ENCODE measurements around the gene CACNG3.
A peak's percentile ranks its signal among the peaks of the same experiment; 100 is the strongest.
"Not testable (repeated sequence)": the region's sequence is repeated elsewhere in the genome, so short reads cannot be mapped to it uniquely, and the experiment has no call there.

The CACNG3 gene

GRCh38 chr16:24255456-24256371, at the start of gene CACNG3:
CACNG3 (plus strand) TSS chr16:24256335; CDS start chr16:24256755, 420 bp downstream.
- DNase-seq, result peak; percentile 53

- no peak for DNase-seq
These were observed 49.2 kb upstream of the CACNG3 start for GRCh38 chr16:24206926-24207325.

GRCh38 chr16:24208710-24209109, 47.4 kb upstream of the CACNG3 start:
- DNase-seq, result no peak

DNA sequence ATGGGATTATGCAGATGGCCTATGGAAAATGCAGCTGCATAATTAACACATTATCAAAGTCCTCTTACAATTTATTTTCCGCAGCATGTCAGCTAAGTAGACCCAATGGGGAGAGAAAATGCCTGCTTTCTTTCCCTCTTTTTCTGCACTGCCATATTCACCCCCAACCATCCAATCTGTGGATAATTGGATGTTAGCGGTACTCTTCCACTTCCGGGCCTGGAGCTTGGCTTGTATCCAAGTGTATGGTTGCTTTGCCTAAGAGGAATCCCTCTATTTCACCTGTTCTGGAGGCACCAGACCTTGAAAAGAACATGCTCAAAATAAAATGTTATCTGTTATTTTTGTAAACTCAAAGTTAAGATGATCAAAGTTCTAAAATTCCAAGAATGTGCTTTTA, 41.1 kb upstream of the CACNG3 start:
- DNase-seq, result no peak

DNA sequence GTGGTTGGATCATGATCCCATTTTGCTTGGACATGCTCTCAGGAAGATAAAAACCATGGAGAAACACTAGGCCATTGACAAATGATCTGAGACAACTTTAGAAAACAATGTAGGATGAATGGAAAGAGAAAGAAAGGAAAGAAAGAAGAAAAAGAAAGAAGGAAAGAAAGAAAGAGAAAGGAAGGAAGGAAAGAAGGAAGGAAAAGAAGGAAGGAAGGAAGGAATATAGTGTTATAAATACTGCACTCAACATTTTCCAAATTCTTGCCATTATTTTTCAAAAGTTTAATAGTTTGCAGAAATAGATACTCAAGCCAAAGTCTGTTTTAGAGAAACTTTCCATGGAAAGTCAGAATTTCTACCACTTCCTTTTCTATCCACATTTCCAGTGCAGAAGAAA, 39.2 kb upstream of the CACNG3 start:
- no peak for DNase-seq

DNA sequence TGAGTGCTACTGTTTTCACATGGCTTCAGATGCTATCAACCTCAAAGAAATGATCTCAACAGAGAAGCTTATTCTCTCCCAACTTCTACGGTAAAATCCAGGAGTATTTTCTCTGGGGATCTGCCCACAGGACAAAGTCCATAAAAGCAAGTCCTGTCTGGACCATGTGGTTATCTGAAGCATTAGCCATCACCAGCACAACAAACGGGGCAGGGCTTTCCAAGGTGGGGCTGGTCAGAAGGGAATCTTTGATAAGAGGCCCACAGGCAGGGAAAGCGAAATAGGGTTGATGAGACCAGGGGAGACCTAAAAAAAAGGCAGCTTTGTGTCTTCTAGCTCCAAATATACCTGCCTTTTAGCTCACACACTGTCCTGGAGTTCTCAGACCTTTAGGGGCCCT, 38.7 kb upstream of the CACNG3 start:
- no peak for DNase-seq

- no peak for DNase-seq
These were observed 37.8 kb upstream of the CACNG3 start for GRCh38 chr16:24218299-24218698.

DNA sequence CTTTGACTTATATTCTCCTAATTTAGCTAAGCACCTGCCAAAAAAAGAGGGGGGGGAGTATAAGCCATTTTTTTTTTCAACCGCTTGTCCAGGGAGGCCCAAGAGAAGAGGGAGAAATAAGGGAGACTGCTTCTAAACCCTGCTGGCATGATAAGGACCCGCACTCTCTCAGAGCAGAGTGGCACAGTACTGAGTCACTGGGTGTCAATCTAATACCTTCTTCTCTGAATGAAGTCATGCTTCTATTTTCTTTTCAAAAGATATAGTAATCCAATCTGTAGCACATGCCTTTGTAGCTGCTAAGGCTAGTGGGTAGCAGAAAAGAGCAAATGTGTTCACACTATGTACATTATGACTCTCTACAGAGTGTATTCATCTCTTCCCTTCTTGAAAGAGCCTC, 34.9 kb upstream of the CACNG3 start:
- no peak for DNase-seq

- no peak for DNase-seq
These were observed 27.6 kb upstream of the CACNG3 start for GRCh38 chr16:24228514-24228913.

DNA sequence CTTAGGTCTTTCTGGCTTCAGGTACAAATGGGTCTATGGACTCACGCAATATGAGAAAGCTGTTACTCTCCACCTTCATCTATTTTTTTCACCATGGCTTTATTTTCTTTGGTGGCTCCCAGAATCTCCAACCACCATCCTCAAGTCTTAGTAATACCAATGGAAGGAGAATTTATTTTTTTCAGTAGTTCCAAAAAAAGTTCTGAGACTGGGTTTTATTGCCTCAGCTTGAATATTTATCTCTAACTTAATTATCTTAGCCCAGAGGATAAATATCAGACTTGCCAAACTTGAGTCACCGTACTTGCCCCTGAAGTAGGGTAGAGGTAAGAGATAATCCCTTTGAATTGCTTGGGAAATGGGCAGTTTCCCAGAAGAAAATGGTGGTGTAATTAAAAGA, 23.2 kb upstream of the CACNG3 start:
- DNase-seq, result no peak

- no peak for DNase-seq
These were observed 21.4 kb upstream of the CACNG3 start for GRCh38 chr16:24234737-24235136.

GRCh38 chr16:24235806-24236205, 20.3 kb upstream of the CACNG3 start:
- no peak for DNase-seq

DNA sequence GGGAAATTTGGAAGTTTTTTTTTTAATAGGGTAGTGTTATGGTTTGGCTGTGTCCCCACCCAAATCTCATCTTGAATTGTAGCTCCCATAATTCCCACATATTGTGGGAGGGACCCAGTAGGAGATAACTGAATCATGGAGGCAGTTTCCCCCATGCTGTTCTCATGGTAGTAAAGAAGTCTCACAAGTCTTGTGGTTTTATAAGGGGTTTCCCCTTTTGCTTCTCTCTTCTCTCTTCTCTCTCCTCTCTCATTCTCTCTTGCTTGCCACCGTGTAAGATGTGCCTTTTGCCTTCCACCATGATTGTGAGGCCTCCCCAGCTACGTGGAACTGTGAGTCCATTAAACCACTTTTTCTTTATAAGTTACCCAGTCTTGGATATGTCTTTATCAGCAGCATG, 17.3 kb upstream of the CACNG3 start:
- DNase-seq, result not testable (repeated sequence)

GRCh38 chr16:24246911-24247607, 9.1 kb upstream of the CACNG3 start:
- DNase-seq, result no peak

GRCh38 chr16:24253192-24253591, 2.9 kb upstream of the CACNG3 start:
- no peak for DNase-seq

DNA sequence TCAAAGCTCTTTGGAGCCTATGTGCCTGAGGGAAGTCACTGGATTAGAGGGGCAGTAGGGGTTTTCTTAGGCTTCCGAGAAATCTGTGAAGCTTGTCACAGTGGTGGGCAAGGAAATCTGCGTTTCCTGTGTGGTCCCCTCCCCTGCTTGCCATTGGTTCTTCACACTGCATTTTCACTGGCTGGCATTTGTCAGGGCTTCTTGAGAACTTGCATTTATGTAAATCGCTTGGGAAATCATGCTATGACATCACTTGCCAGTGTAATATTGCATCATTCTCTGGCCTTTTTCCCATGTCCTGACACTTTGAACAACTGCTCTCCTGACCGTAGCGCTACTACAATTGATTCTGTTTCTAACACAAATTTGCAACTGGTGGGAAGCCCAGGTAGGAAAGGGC, 1.8 kb downstream of the CACNG3 start:
- no peak for DNase-seq

DNA sequence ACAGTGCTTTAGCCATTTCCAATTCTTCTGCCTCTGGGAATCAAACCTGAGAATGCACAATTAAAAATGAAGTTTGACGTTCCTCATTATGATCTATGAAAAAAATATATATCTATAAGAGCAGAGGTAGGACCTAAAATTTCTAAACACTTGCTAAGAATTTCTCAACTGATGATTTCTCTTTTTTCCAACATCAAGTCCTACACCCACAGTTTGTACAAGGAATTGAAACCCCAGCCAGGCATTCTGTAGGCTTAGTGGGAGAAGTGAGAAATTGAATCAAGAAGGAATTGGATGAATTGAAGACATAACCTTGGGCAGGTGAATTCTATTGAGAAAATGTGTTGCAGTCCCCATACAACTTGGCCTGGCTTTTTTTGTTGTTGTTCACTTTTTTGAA, 2.7 kb downstream of the CACNG3 start:
- DNase-seq, result no peak

DNA sequence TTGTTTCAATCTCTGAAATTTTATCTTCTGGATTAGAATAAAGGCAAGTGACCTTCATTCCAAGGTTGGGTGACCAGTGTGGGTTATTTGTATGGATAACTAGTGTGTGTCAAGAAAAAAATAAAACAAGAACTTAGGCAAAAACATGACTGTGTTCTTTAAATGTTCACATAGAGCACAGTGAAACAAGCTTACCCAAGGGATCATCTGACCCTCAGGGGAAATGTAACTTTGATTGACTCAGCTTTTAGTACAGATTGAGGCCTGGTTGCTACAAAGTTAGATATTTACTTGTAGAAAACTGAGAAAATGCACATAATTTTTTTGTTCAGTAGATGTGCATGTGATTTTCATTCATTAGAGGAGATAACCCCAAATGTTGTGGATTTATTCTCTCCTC, 6.7 kb downstream of the CACNG3 start:
- no peak for DNase-seq

GRCh38 chr16:24270721-24271442, 14.7 kb downstream of the CACNG3 start:
- no peak for DNase-seq

- DNase-seq, result no peak
These were observed 16.2 kb downstream of the CACNG3 start for GRCh38 chr16:24272379-24272778.

GRCh38 chr16:24273508-24274182, 17.5 kb downstream of the CACNG3 start:
- DNase-seq, result no peak

- no peak for DNase-seq
These were observed 19.3 kb downstream of the CACNG3 start for GRCh38 chr16:24275413-24275812.

GRCh38 chr16:24279982-24280515, 23.9 kb downstream of the CACNG3 start:
- DNase-seq, result no peak
